GM18502 (cell line): ENCODE measurements around the gene REG1B.
"Not testable (repeated sequence)": the region's sequence is repeated elsewhere in the genome, so short reads cannot be mapped to it uniquely, and the experiment has no call there.

ENCODE experiments used
- ATAC-seq: cut with Tn5 transposase; IDR thresholded peaks from one replicate; pipeline ENCODE4 v1.9.1; 2021; ENCODE audit warnings: mild to moderate bottlenecking; ENCODE audit not compliant: unreplicated experiment, poor library complexity

REG1B gene

DNA sequence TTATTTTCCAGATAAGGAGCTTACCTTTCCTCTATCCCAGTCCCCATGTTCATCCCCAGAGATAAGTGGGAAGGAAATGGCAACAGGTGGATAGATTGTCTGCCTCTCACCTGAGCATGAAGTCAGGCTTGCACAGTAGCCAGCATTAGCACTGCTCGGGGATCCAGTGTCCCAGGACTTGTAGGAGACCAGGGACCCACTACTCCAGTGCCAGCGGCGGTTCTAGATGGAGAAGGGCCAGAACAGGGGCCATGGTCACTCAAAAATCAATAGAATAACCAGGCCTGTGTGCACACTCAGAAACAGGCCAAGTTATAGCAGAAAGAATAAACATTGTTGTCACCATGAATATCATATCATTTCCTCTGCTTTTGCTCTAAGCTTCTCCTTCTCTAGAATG is 2.4 kb downstream of the REG1B start:
- ATAC-seq: no peak

DNA sequence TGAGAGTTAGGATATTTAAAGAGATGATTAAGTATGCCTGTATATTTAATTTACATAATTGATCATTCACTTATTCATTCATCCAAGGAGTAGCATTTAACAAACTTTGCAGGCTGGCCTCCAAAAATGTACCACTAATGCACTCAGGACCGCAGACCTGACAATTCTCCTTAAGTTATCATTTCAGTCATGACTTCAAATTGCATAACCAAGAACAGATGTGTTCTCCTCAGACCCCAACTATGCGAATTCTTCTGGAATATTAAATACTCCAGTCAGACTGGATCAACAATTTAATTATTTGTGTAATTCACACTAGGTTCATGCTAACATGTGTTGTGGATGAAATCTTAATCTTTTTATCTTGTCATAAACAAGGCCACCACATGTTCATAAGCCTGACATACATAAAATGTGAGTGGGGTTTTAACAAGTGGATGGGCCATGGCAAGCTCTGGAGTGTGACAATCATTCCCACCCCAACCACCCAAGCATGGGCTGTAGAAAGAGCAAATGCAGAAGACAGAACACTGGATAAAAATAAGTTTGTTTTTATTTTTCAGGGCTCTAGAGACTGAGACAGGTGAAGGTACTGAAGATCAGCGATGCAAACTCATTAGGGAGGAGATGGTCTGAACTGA is 3.2 kb downstream of the REG1B start:
- no peak for ATAC-seq

DNA sequence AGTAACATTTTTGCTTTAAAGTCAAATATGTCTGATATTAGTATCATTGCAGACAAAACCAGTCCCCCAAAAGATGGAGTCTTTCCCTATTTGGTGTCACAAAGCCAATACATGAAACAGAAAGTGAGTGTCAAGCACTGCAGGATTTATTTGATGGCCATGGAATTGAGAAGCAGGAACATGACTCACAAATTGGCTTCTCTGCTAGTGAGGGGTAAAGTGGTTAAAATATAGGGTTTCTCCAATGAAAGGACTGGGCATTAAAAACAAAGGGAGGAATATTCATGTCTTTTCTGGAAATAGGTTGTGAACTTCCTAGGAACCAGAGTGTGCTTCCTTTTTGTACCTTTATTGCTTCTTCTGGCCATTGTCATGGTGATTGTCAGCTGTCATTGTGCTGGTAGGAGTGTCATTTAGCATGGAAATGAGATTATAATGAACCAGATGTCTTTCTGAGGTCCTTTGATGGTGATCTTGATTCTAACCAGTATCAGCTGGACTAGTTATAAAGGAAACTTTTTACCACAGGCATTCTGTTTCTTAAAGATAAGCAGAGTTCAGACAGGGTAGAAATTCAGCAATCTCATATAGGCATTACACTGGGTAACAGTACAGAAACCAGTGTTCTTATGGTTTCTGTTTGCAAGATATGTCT is 4.1 kb downstream of the REG1B start:
- ATAC-seq: no peak

DNA sequence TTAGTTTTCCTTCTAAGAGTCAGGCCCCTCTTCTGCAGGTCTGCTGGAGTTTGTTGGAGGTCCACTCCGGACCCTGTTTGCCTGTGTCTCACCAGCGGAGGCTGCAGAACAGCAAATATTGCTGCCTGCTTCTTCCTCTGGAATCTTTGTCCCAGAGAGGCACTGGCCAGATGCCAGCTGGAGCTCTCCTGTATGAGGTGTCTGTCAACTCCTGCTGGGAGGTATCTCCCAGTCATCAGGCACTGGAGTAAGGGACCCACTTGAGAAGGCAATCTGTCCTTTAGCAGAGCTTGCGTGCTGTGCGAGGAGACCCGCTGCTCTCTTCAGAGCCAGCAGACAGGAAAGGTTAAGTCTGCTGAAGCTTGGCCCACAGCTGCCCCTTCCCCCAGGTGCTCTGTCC is 4.8 kb downstream of the REG1B start:
- ATAC-seq: no peak

DNA sequence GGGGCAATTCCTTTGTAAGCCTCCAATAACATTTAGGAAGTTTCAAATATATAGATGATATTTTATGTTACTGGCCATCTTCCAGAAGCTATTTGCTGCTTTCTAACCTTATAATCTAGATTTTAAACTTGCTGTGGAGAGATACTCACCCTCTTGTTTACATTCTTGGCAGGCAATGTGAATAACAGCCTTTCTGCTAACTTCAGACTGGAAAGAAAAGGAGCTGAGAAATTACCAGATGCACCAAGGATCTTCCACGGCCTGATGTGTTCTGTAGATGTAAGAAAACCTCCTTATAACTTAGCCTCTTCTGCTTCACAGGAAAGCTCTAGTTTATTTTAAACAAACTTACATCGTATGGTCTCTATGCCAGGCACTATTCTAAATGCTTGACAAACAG is 16.7 kb downstream of the REG1B start:
- no peak for ATAC-seq

DNA sequence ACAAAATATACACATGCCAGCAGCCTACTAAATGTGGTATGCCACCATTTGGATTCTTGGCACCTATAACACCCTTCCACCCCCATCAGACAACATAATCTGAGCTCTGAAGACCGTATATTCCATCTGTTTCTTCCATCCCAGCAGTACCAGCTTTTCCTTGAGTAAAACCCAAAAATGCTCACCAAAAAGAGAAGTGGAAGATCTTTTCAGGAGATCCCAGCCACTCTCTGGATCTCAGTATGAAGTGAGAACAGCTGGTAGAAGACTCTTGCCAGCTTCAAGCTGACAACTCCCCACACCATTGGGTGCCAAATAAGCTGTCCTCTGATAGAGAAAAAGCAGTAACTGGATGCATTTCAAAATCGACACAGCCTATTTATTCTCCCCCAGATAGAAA is 22.6 kb downstream of the REG1B start:
- ATAC-seq: no peak

DNA sequence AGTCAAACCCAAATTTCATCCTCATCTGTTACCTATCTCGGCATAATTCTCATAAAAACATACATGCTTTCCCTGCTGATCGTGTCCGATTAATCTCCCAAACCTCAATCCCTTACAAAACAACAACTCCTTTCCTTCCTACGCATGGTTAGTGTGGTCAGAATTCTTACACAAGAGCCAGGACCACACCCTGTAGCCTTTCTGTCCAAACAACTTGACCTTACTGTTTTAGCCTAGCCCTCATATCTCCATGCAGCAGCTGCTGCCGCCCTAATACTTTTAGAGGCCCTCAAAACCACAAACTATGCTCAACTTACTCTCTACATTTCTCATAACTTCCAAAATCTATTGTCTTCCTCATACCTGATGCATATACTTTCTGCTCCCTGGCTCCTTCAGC is 33.0 kb downstream of the REG1B start:
- ATAC-seq: not testable (repeated sequence)

DNA sequence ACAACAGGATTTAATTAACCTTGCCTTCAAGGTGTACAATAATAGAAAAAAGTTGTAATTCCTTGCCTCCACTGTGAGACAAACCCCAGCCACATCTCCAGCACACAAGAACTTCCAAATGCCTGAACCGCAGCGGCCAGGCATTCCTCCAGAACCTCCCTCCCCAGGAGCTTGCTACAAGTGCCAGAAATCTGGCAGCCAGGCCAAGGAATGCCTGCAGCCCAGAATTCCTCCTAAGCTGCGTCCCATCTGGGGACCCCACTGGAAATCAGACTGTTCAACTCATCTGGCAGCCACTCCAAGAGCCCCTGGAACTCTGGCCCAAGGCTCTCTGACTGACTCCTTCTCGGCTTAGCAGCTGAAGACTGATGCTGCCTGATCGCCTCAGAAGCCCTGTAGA is 34.3 kb downstream of the REG1B start:
- ATAC-seq: not testable (repeated sequence)

DNA sequence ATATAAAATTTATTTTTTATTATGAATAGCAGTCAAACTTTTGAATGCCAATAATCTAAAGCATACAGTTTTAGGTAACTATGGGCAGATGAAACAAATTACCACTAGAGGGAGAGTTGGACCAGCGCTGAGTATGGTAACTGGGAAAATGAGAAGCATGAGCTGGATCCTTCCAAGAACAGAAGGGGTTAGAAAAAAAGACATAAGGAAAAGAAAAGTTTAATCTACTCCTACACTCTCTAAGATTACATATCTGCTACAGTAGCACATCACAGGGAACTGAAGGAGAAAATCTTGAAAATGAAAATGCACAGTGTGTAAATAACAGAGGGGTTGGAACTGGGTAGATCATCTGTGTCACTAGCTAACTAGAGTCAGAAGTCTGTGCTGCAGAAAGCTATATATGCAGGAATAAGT is 46.8 kb downstream of the REG1B start:
- ATAC-seq: no peak

DNA sequence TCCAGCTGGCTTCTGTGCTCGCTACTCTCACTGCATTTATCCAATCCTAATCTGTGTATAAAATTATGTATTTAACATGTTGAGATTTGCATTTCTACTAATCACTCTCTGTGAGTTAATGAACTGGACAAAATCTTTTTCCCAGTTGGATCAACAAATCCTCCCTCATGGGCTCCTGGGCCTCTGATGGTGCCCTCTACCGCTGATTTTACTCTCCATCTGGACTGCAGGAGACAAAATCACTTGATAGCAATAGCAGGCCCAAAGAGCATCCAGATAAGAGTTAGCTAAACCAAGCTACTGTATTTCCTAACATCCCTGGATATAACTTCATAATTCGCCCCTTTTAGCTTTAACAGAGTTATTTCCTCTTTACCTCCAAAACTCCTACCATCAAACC is 47.8 kb downstream of the REG1B start:
- ATAC-seq: no peak
